Liver (tissue), 9 donors: ENCODE results near the gene TTC28. TPM values are rescaled to one million over a fixed set of nuclear protein-coding genes. Genes with fewer than 3 reads are reported as not detected.

Source experiments
- DNase-seq: peaks from one replicate; pipeline ENCODE4 v3.0.0-alpha.2; 2017; ENCODE audit warnings: low spot score
- H3K27ac ChIP-seq, 2 donors: one replicate each; pipeline ENCODE4 v1.7.0; 2013; ENCODE audit warnings: inconsistent platforms in 2 of 2, low read length in 2 of 2, control low read depth in 1 of 2, low read depth in 1 of 2, mild to moderate bottlenecking in 1 of 2
- H3K27me3 ChIP-seq, 4 donors: one replicate each; pipeline versions ENCODE4 v1.6.1 to v1.7.0; 2013; ENCODE audit warnings: low read length in 3 of 4, inconsistent platforms in 1 of 4, mild to moderate bottlenecking in 1 of 4, moderate library complexity in 1 of 4; ENCODE audit not compliant: control insufficient read depth in 4 of 4, insufficient read depth in 4 of 4
- H3K36me3 ChIP-seq, 4 donors: one replicate each; pipeline versions ENCODE4 v1.6.1 to v1.7.0; 2013; ENCODE audit warnings: low read length in 3 of 4, mild to moderate bottlenecking in 3 of 4, low read depth in 1 of 4, moderate library complexity in 1 of 4; ENCODE audit not compliant: control insufficient read depth in 4 of 4, insufficient read depth in 3 of 4
- H3K4me1 ChIP-seq, 4 donors: one replicate each; pipeline versions ENCODE4 v1.6.1 to v1.7.0; 2013; ENCODE audit warnings: low read length in 3 of 4, mild to moderate bottlenecking in 3 of 4, moderate library complexity in 1 of 4; ENCODE audit not compliant: control insufficient read depth in 4 of 4, insufficient read depth in 4 of 4
- H3K4me3 ChIP-seq, 3 donors: one replicate each; pipeline versions ENCODE4 v1.6.1 to v1.7.0; 2013; ENCODE audit warnings: low read length in 3 of 3, control low read depth in 1 of 3, low read depth in 1 of 3, mild to moderate bottlenecking in 1 of 3
- H3K9ac ChIP-seq, 2 donors: one replicate each; pipeline ENCODE4 v1.7.0; 2013; ENCODE audit warnings: low read length in 2 of 2, mild to moderate bottlenecking in 2 of 2, moderate library complexity in 2 of 2, control low read depth in 1 of 2, low read depth in 1 of 2
- H3K9me3 ChIP-seq, 4 donors: one replicate each; pipeline versions ENCODE4 v1.6.1 to v1.7.0; 2013; ENCODE audit warnings: low read length in 3 of 4; ENCODE audit not compliant: control insufficient read depth in 4 of 4
- ATF3 ChIP-seq: IDR thresholded peaks from 2 replicates; pipeline ENCODE4 v1.6.1; 2016; ENCODE audit warnings: antibody characterized with exemption
- EGR1 ChIP-seq, 2 donors: IDR thresholded peaks; 2 replicates each; pipeline ENCODE4 v1.6.1; 2016 to 2018; ENCODE audit warnings: antibody characterized with exemption in 2 of 2, low read depth in 2 of 2
- FOXA1 ChIP-seq: IDR thresholded peaks from 2 replicates; pipeline ENCODE4 v1.6.1; 2016; ENCODE audit warnings: antibody characterized with exemption
- FOXA2 ChIP-seq: IDR thresholded peaks from 2 replicates; pipeline ENCODE4 v1.6.1; 2016; ENCODE audit warnings: antibody characterized with exemption
- GABPA ChIP-seq, 2 donors: IDR thresholded peaks in 1 of 2; conservative IDR thresholded peaks in 1 of 2; 2 replicates each; pipeline ENCODE4 v1.6.1; 2016; ENCODE audit warnings: antibody characterized with exemption in 2 of 2, mild to moderate bottlenecking in 1 of 2, moderate library complexity in 1 of 2
- HNF4A ChIP-seq, 2 donors: conservative IDR thresholded peaks; 2 replicates each; pipeline ENCODE4 v1.6.1; 2016; ENCODE audit warnings: antibody characterized with exemption in 2 of 2, mild to moderate bottlenecking in 2 of 2
- HNF4G ChIP-seq: IDR thresholded peaks from 2 replicates; pipeline ENCODE4 v1.6.1; 2016; ENCODE audit warnings: antibody characterized with exemption
- JUND ChIP-seq, 2 donors: IDR thresholded peaks; 2 replicates each; pipeline ENCODE4 v1.6.1; 2016; ENCODE audit warnings: antibody characterized with exemption in 2 of 2
- MAX ChIP-seq: IDR thresholded peaks from 2 replicates; pipeline ENCODE4 v1.6.1; 2016; ENCODE audit warnings: antibody characterized with exemption
- NR2F2 ChIP-seq: IDR thresholded peaks from 2 replicates; pipeline ENCODE4 v1.6.1; 2016; ENCODE audit warnings: antibody characterized with exemption
- RAD21 ChIP-seq, 2 donors: IDR thresholded peaks; 2 replicates each; pipeline ENCODE4 v1.6.1; 2016; ENCODE audit warnings: antibody characterized with exemption in 2 of 2, mild to moderate bottlenecking in 2 of 2
- REST ChIP-seq: IDR thresholded peaks from 2 replicates; pipeline ENCODE4 v1.6.1; 2016; ENCODE audit warnings: antibody characterized with exemption, mild to moderate bottlenecking
- RXRA ChIP-seq, 2 donors: IDR thresholded peaks; 2 replicates each; pipeline ENCODE4 v1.6.1; 2017 to 2018; ENCODE audit warnings: antibody characterized with exemption in 2 of 2, mild to moderate bottlenecking in 1 of 2
- SP1 ChIP-seq: IDR thresholded peaks from 2 replicates; pipeline ENCODE4 v1.6.1; 2018; ENCODE audit warnings: antibody characterized with exemption, mild to moderate bottlenecking
- TAF1 ChIP-seq: conservative IDR thresholded peaks from 2 replicates; pipeline ENCODE4 v1.6.1; 2016; ENCODE audit warnings: antibody characterized with exemption, mild to moderate bottlenecking
- YY1 ChIP-seq: IDR thresholded peaks from 2 replicates; pipeline ENCODE4 v1.6.1; 2016; ENCODE audit warnings: antibody characterized with exemption, mild to moderate bottlenecking
- ZBTB33 ChIP-seq: IDR thresholded peaks from 2 replicates; pipeline ENCODE4 v1.6.1; 2016; ENCODE audit warnings: antibody characterized with exemption
- WGBS: extraction: QIAGEN DNeasy Blood & Tissue Kit; methylation state at CpG from one replicate; pipeline ENCODE4 v1.1.7; 2013; 5-methylcytosine and 5-hydroxymethylcytosine counted together
- polyA plus RNA-seq, 2 donors: library from polyadenylated mRNA; stranded (reverse) in 1 of 2; unstranded in 1 of 2; fragments of 200-250 nt in 1 of 2; fragments of >200 nt in 1 of 2; fragmentation: Nextera tagmentation in 1 of 2; extraction: Ambion mirVana in 1 of 2; gene quantifications; one replicate each; pipeline versions ENCODE4 v1.2.1 to v1.2.3, GENCODE V29; 2013 to 2015
- total RNA-seq, 2 donors: library from RNA; depleted of rRNA; stranded (reverse); fragments of >200 nt; gene quantifications; one replicate each; pipeline ENCODE4 v1.2.3, GENCODE V29; 2014
- donor health status: healthy.
- donor health status: healthy.
- donor health status: healthy.
- donor health status: healthy.
- donor health status: healthy.

TTC28 gene
- total and polyA plus RNA-seq, 4 donors, result 4.2 to 19.4 (median 5.9) TPM

GRCh38 chr22:28547132-28547842, 132.4 kb downstream of the TTC28 start:
- no peaks in the 10 kb centered on the region for H3K9me3 ChIP-seq
- DNase-seq, result no peak
- TF ChIP-seq SP1 (no peak), ZBTB33 (no peak), NR2F2 (no peak), HNF4G (no peak), HNF4A (conservative IDR thresholded peaks at IDR 0.05) (no peak), EGR1 (IDR thresholded peaks at IDR 0.05; ENCODE audit: low read depth in 2 of 2) (no peak), RAD21 (IDR thresholded peaks at IDR 0.05) (no peak), ATF3 (no peak), REST (no peak), MAX (no peak), YY1 (no peak), FOXA2 (no peak), GABPA (IDR thresholded peaks at IDR 0.05 in 1 of 2, conservative IDR thresholded peaks at IDR 0.05 in 1 of 2) (no peak)
- H3K4me3 ChIP-seq, result no peak overlapping the region
- no peak overlapping the region for H3K27ac ChIP-seq
- H3K4me1 ChIP-seq, result no peaks in the 10 kb centered on the region
- no peaks in the 10 kb centered on the region for H3K27me3 ChIP-seq
- no peaks in the 10 kb centered on the region for H3K36me3 ChIP-seq
- no peak overlapping the region for H3K9ac ChIP-seq
- WGBS, result 86% methylated on average over 4 of the region's 4 CpGs

- H3K27me3 ChIP-seq, result no peaks in the 10 kb centered on the region
- H3K9me3 ChIP-seq, result no peaks in the 10 kb centered on the region
- H3K27ac ChIP-seq, result no peak overlapping the region
- no peak overlapping the region for H3K9ac ChIP-seq
- no peak overlapping the region for H3K4me3 ChIP-seq
- no peaks in the 10 kb centered on the region for H3K4me1 ChIP-seq
- H3K36me3 ChIP-seq, result no peaks in the 10 kb centered on the region
- DNase-seq, result no peak
- WGBS, result 92% methylated on average over 2 of the region's 2 CpGs
- TF ChIP-seq SP1 (no peak), NR2F2 (no peak), FOXA2 (no peak), ZBTB33 (no peak), GABPA (IDR thresholded peaks at IDR 0.05 in 1 of 2, conservative IDR thresholded peaks at IDR 0.05 in 1 of 2) (no peak), HNF4A (conservative IDR thresholded peaks at IDR 0.05) (no peak), JUND (IDR thresholded peaks at IDR 0.05) (no peak), REST (no peak), FOXA1 (no peak), RXRA (IDR thresholded peaks at IDR 0.05) (no peak), TAF1 (no peak), EGR1 (IDR thresholded peaks at IDR 0.05; ENCODE audit: low read depth in 2 of 2) (no peak), ATF3 (no peak), HNF4G (no peak), RAD21 (IDR thresholded peaks at IDR 0.05) (no peak), MAX (no peak), YY1 (no peak)
Measured at GRCh38 chr22:28544431-28544868, 135.2 kb downstream of the TTC28 start.
